ENCODE measurements around the gene TICAM1.
"Not testable (repeated sequence)": the region's sequence is repeated elsewhere in the genome, so short reads cannot be mapped to it uniquely, and the experiment has no call there.

- TF ChIP-seq CREB1 (CRISPR knock-in tag; IDR thresholded peaks at IDR 0.05) = peak; percentile 6; the same call in 1 of the 2 replicates
- TF ChIP-seq SP1 (CRISPR knock-in tag; conservative IDR thresholded peaks at IDR 0.05); CTCF (IDR thresholded peaks at IDR 0.05); CREM (CRISPR knock-in tag; IDR thresholded peaks at IDR 0.05); ATF3 (CRISPR knock-in tag; conservative IDR thresholded peaks at IDR 0.05); RELA (CRISPR knock-in tag; IDR thresholded peaks at IDR 0.05; ENCODE audit: borderline replicate concordance); ETV6 (CRISPR knock-in tag; IDR thresholded peaks at IDR 0.05); CDX4 (CRISPR knock-in tag; IDR thresholded peaks at IDR 0.05; ENCODE audit: borderline replicate concordance); ZNF423 (CRISPR knock-in tag; IDR thresholded peaks at IDR 0.05); ERG (CRISPR knock-in tag; IDR thresholded peaks at IDR 0.05): not testable (repeated sequence)
Observed at GRCh38 chr19:4792019-4792865, 39.3 kb downstream of the TICAM1 start.
